Right renal pelvis (tissue), 4 donors: ENCODE data around the gene CCL21. TPM values are rescaled to one million over a fixed set of nuclear protein-coding genes. Genes with fewer than 3 reads are reported as not detected.

Experiments
- DNase-seq, 4 donors: peaks; one replicate each; pipeline ENCODE4 v3.0.0-alpha.2; 2013; ENCODE audit warnings: low read depth in 4 of 4, low spot score in 3 of 4, missing footprints in 1 of 4
- polyA plus RNA-seq, 4 donors: library from polyadenylated mRNA; unstranded; fragments of 120-200 nt; gene quantifications; one replicate each; pipeline ENCODE4 v1.2.1, GENCODE V29; 2013; ENCODE audit not compliant: insufficient read length in 4 of 4

CCL21 gene
- polyA plus RNA-seq, 4 donors: 11.7 to 36.8 (median 23.6) TPM

DNA sequence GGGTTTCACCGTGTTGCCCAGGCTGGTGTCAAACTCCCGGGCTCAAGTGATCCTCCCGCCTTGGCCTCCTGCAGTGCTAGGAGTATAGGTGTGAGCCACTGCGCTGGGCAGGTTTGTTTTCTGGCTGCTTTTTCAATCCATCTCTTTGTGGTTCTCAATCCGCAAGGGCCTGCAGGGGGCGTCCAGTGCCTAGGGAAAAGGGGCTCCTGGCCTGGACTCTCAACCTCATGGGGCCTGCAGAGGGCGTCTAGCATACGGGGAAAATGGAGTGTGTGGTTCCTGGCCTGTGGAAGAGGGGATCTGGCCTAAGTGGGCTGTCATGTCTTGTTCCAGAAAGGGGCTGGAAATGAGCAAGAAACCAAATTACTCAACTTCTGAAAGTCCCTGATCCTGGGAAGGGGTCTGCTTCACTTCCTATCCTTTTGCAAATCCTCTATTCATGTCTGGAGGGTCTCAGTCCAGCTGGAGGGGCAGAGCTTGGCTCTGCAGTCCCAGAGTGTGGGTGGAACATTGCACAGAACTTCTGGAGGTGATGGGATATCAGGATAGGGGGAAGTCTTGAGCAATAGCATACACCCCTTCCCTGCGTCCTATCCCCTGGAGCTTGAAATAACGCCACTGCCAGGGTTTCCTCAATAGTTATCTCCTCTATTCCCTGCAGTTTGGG lies 34.8 kb downstream of the CCL21 start:
- DNase-seq: peak in 1 of 4 donors; percentile 56

DNA sequence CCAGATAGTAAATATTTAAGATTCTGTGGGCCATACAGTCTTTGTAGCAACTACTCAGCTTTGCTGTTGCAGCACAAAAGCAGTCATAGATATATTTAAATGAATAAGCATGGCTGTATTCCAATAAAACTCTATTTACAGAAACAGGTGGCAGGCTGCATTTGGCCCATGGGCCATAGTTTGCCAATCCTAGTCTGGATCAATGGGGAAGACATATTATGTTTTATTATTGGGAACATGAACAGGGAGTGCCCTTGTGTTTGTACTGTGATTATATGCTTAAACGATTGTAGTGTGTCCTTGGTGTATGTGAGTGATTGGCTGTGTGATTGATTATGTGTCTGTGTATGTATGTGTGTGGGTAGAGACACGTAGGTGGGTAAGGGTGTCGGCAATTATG lies 35.5 kb downstream of the CCL21 start:
- no peak for DNase-seq

DNA sequence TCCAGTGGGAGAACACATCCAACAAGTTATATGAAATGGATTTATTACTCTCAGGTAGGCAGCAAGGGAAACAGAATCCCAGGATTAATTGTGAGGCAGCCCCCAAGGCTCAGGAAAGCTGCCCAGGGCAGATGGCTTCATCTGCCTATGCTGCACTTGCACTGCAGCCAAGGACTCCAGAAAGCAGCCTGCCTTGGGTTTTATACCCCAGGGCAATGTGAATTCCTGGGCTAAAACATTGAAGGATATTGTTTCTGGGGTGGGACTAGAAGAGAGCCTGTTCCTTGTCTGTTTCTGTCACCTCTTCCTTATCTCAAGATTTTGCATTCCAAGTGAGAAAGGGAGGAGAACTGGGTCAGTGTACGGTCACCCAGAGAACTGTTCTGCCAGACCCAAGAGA lies 38.6 kb downstream of the CCL21 start:
- DNase-seq: no peak

GRCh38 chr9:34669809-34670562 lies 40.0 kb downstream of the CCL21 start:
- no peak for DNase-seq

GRCh38 chr9:34665381-34666250 lies 44.3 kb downstream of the CCL21 start:
- DNase-seq: peak; percentile 88 to 92 (median 91)

- no peak for DNase-seq
Measured at GRCh38 chr9:34665067-34665380, 44.9 kb downstream of the CCL21 start.

DNA sequence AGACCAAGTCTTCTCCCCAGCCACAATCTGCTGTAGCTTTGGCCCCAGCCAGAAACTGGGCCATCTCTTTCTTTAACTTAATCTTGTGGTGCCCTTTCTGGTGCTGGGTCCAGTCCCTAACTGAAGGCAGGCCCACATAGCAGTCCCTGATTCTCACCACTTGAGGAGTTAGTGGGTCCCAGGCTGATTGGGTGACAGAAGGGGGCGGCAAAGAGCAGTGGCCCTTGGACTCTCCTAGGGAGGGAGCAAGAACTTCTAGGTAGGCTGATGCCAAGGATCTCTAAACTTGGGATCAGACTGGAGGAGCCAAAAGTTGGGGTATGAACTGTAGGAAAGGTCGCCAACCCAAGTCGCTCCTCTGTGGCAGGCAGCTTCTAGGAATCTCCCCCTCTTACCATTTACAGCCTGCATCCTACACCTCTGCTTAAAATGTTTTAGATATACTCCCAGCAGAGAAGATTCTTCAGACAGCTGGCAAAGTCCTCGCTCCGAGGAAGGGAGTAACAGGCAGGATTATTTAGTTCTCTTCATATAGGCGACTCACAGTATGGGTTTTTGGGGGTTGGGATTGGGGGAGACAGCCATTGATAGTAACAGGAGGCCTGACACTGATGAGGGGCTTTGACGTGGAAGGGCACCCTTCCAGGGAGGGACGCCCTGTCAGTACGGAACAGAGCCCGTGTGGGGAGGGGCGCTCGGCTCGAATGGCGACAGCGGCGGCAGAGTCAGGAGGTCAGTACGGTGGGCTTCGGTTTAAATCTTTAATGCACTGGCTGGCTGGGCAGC lies 45.5 kb downstream of the CCL21 start:
- peak in 2 of 4 donors; percentile 54 to 65 for DNase-seq

DNA sequence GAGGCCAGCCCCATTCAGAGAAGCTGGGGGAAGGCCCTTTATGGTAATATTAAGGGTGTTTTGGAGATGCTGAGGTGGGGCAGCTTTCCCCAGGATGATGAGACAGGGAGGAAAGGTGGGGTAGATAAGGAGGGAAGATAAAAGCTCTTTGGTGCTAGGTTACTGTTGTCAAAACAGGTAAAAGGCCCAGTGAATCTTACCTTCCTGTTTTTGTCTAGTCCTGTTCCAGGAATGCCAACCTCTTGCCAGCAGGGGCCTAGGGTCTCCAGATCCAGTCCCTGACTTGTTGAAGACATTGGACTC lies 46.7 kb downstream of the CCL21 start:
- no peak for DNase-seq

DNA sequence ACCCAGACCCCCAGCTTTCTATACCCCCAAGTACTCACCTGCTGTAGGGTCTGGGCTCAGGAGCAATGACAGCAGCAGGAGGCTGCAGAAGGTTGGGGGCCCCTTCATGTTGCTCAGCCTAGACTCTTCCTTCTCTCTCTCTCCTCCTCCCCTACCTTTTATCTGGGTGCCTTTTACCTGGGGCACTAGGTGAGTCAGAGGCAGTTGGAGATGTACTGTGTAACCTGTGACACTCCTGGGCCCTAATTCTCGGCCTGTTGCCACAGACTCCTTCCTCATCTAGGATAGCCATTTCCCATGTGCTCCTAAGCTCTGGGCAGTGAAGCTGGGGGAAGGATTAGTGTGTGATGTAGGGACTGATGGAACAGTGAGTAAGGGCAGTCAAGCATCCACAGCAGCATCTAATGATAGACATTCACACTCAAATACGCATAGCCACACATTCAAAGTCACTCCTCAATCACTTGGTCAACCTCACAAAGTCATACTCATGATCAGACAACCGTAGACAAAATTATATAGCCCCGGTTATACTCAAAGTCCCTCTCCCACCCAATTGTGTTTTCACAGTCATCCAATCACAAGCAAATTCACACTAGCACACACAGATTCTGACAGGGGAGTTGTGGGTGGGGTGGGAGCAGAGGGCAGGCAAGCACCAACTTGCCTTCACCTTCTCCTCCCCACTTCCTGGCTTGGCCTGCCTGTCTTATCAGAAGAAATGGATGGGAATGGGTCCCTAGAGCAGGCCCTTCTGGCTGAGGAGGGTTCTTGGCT lies 47.2 kb downstream of the CCL21 start, which contains the start of gene CCL27:
CCL27 (minus strand) TSS at position 132 of the 777 bp plus-strand sequence; CDS start at position 108, 24 bp downstream.
- no peak for DNase-seq

DNA sequence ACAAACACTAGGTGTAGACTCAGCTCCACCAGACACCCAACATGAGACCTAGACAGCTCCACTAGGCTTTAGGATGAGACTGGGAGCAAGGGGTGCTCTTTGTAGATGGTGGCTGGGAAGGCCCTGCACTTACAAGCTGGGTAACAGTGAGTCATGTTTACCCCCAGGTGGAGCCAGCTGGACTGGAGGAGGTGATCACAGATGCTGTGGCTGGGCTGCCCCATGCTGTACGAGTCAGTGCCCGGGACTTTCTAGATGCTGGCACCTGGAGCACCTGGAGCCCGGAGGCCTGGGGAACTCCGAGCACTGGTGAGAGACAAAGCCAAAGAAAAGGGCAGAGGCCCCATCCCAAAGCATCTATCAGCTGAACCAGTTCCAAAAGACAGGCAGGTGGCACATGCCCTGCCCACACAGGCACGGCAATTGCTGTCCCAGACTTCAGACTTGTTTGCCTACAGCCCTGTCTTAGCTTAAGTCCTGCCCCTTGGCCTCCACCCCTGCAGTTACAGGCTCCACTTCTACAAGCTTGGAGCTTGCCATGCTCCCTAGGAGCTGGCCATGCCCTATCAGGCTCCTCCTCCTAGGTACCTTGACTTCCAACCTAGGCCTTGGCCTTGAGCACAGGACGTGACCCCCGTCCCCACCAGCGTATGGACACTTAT lies 50.2 kb downstream of the CCL21 start:
- DNase-seq: no peak

Other genes starting within 250 kb of the CCL21 start
- gene ENHO, start 187.1 kb downstream of the CCL21 start, polyA plus RNA-seq: 1 to 10 TPM in 3 of 4 donors, under 1 TPM in 1; 0.74 to 2.8 (median 1.8) TPM
- gene CNTFR, start 120.4 kb downstream of the CCL21 start, polyA plus RNA-seq: 10 to 100 TPM; 42.5 to 53.8 (median 46.6) TPM
- gene RPP25L, start 98.0 kb downstream of the CCL21 start, polyA plus RNA-seq: 10 to 100 TPM; 23.9 to 36.7 (median 30.0) TPM
- gene DCTN3, start 89.6 kb downstream of the CCL21 start, polyA plus RNA-seq: 100 to 1,000 TPM in 2 of 4 donors, 10 to 100 TPM in 2; 95.5 to 108 (median 99.3) TPM
- under 1 TPM in 1 of 4 donors, not detected in 3; 0.12 TPM for gene ARID3C, start 81.1 kb downstream of the CCL21 start, polyA plus RNA-seq
- gene SIGMAR1, start 72.3 kb downstream of the CCL21 start, polyA plus RNA-seq: 10 to 100 TPM; 48.2 to 52.6 (median 49.9) TPM
- gene GALT, start 63.5 kb downstream of the CCL21 start, polyA plus RNA-seq: 10 to 100 TPM; 65.4 to 71.6 (median 66.1) TPM
- 10 to 100 TPM; 47.7 to 66.7 (median 53.4) TPM for gene IL11RA, start 58.0 kb downstream of the CCL21 start, polyA plus RNA-seq
- gene CCL27, start 47.5 kb downstream of the CCL21 start, polyA plus RNA-seq: under 1 TPM; 0.28 to 0.71 (median 0.54) TPM
- 1 to 10 TPM in 1 of 4 donors, not detected in 3; 1.6 TPM for gene CCL19, start 18.9 kb downstream of the CCL21 start, polyA plus RNA-seq
- under 1 TPM; 0.13 to 0.25 (median 0.23) TPM for gene PHF24, start 248.1 kb upstream of the CCL21 start, polyA plus RNA-seq